Measurements from ENCODE around the gene DTYMK.

The DTYMK gene

GRCh38 chr2:241645915-241646645, 40.5 kb downstream of the DTYMK start:
- Histone ChIP-seq H3K36me3 (ENCODE audit: control insufficient read depth, insufficient read depth, low read length) (peaks cover 46% of the 10 kb centered on the region), H3K4me3 (ENCODE audit: extremely low read depth, insufficient read depth, low read length, poor library complexity, severe bottlenecking) (no peak overlapping the region), H3K4me1 (ENCODE audit: control insufficient read depth, insufficient read depth, low read length, poor library complexity, severe bottlenecking) (peaks cover 9% of the 10 kb centered on the region), H3K9me3 (ENCODE audit: control insufficient read depth, low read length) (no peaks in the 10 kb centered on the region), H3K27ac (ENCODE audit: low read depth, low read length, severe bottlenecking) (no peak overlapping the region)
- WGBS, 2 experiments (ENCODE audit: insufficient coverage in 2 of 2): 94 to 96% methylated on average over 13 to 14 of the region's 14 CpGs

- Histone ChIP-seq H3K36me3 (ENCODE audit: control insufficient read depth, insufficient read depth, low read length) (peaks cover 47% of the 10 kb centered on the region), H3K4me3 (ENCODE audit: extremely low read depth, insufficient read depth, low read length, poor library complexity, severe bottlenecking) (no peak overlapping the region), H3K4me1 (ENCODE audit: control insufficient read depth, insufficient read depth, low read length, poor library complexity, severe bottlenecking) (peaks cover 12% of the 10 kb centered on the region), H3K9me3 (ENCODE audit: control insufficient read depth, low read length) (no peaks in the 10 kb centered on the region), H3K27ac (ENCODE audit: low read depth, low read length, severe bottlenecking) (no peak overlapping the region)
- 94 to 97% methylated on average over 22 to 23 of the region's 26 CpGs for WGBS, 2 experiments (ENCODE audit: insufficient coverage in 2 of 2)
These were observed 41.3 kb downstream of the DTYMK start for GRCh38 chr2:241645056-241645914.

- H3K36me3 ChIP-seq (ENCODE audit: control insufficient read depth, insufficient read depth, low read length): peaks cover 61% of the 10 kb centered on the region
- no peak overlapping the region for H3K4me3 ChIP-seq (ENCODE audit: extremely low read depth, insufficient read depth, low read length, poor library complexity, severe bottlenecking)
- peaks cover 18% of the 10 kb centered on the region for H3K4me1 ChIP-seq (ENCODE audit: control insufficient read depth, insufficient read depth, low read length, poor library complexity, severe bottlenecking)
- peaks cover 14% of the 10 kb centered on the region for H3K9me3 ChIP-seq (ENCODE audit: control insufficient read depth, low read length)
- no peak overlapping the region for H3K27ac ChIP-seq (ENCODE audit: low read depth, low read length, severe bottlenecking)
- 88 to 100% methylated on average over 1 to 2 of the region's 2 CpGs for WGBS, 2 experiments (ENCODE audit: insufficient coverage in 2 of 2)
These were observed 45.0 kb downstream of the DTYMK start for GRCh38 chr2:241641631-241642030.

GRCh38 chr2:241640165-241640795, 46.3 kb downstream of the DTYMK start:
- Histone ChIP-seq H3K4me1 (ENCODE audit: control insufficient read depth, insufficient read depth, low read length, poor library complexity, severe bottlenecking) (peaks cover 13% of the 10 kb centered on the region), H3K4me3 (ENCODE audit: extremely low read depth, insufficient read depth, low read length, poor library complexity, severe bottlenecking) (no peak overlapping the region), H3K36me3 (ENCODE audit: control insufficient read depth, insufficient read depth, low read length) (peaks cover 51% of the 10 kb centered on the region), H3K27ac (ENCODE audit: low read depth, low read length, severe bottlenecking) (no peak overlapping the region), H3K9me3 (ENCODE audit: control insufficient read depth, low read length) (peaks cover 14% of the 10 kb centered on the region)
- WGBS, 2 experiments (ENCODE audit: insufficient coverage in 2 of 2): 92 to 95% methylated on average over 7 of the region's 8 CpGs

GRCh38 chr2:241639385-241639784, 47.2 kb downstream of the DTYMK start:
- H3K27ac ChIP-seq (ENCODE audit: low read depth, low read length, severe bottlenecking): no peak overlapping the region
- peaks cover 14% of the 10 kb centered on the region for H3K9me3 ChIP-seq (ENCODE audit: control insufficient read depth, low read length)
- WGBS, 2 experiments (ENCODE audit: insufficient coverage in 2 of 2): 98 to 100% methylated on average over 3 to 5 of the region's 7 CpGs
- H3K36me3 ChIP-seq (ENCODE audit: control insufficient read depth, insufficient read depth, low read length): peaks cover 52% of the 10 kb centered on the region
- no peak overlapping the region for H3K4me3 ChIP-seq (ENCODE audit: extremely low read depth, insufficient read depth, low read length, poor library complexity, severe bottlenecking)
- peaks cover 14% of the 10 kb centered on the region for H3K4me1 ChIP-seq (ENCODE audit: control insufficient read depth, insufficient read depth, low read length, poor library complexity, severe bottlenecking)

- peaks cover 51% of the 10 kb centered on the region for H3K36me3 ChIP-seq (ENCODE audit: control insufficient read depth, insufficient read depth, low read length)
- H3K9me3 ChIP-seq (ENCODE audit: control insufficient read depth, low read length): peaks cover 14% of the 10 kb centered on the region
- H3K27ac ChIP-seq (ENCODE audit: low read depth, low read length, severe bottlenecking): no peak overlapping the region
- H3K4me3 ChIP-seq (ENCODE audit: extremely low read depth, insufficient read depth, low read length, poor library complexity, severe bottlenecking): peak overlapping the region; percentile 75
- 98 to 100% methylated on average over 10 to 14 of the region's 14 CpGs for WGBS, 2 experiments (ENCODE audit: insufficient coverage in 2 of 2)
- H3K4me1 ChIP-seq (ENCODE audit: control insufficient read depth, insufficient read depth, low read length, poor library complexity, severe bottlenecking): peaks cover 14% of the 10 kb centered on the region
These were observed 47.7 kb downstream of the DTYMK start for GRCh38 chr2:241638940-241639339.

GRCh38 chr2:241637795-241638660, 48.6 kb downstream of the DTYMK start:
- Histone ChIP-seq H3K4me3 (ENCODE audit: extremely low read depth, insufficient read depth, low read length, poor library complexity, severe bottlenecking) (peak overlapping the region; percentile 75), H3K9me3 (ENCODE audit: control insufficient read depth, low read length) (peaks cover 14% of the 10 kb centered on the region), H3K36me3 (ENCODE audit: control insufficient read depth, insufficient read depth, low read length) (peaks cover 55% of the 10 kb centered on the region), H3K4me1 (ENCODE audit: control insufficient read depth, insufficient read depth, low read length, poor library complexity, severe bottlenecking) (peaks cover 14% of the 10 kb centered on the region), H3K27ac (ENCODE audit: low read depth, low read length, severe bottlenecking) (peak overlapping the region; percentile 96)
- WGBS, 2 experiments (ENCODE audit: insufficient coverage in 2 of 2): 1% methylated on average over 23 to 31 of the region's 67 CpGs

- Histone ChIP-seq H3K4me1 (ENCODE audit: control insufficient read depth, insufficient read depth, low read length, poor library complexity, severe bottlenecking) (peaks cover 14% of the 10 kb centered on the region), H3K27ac (ENCODE audit: low read depth, low read length, severe bottlenecking) (peak within 1 kb of the TSS; percentile 96), H3K4me3 (ENCODE audit: extremely low read depth, insufficient read depth, low read length, poor library complexity, severe bottlenecking) (peak within 1 kb of the TSS; percentile 75), H3K36me3 (ENCODE audit: control insufficient read depth, insufficient read depth, low read length) (peaks cover 57% of the 10 kb centered on the region), H3K9me3 (ENCODE audit: control insufficient read depth, low read length) (peaks cover 14% of the 10 kb centered on the region)
- WGBS, 2 experiments (ENCODE audit: insufficient coverage in 2 of 2): 0 to 1% methylated on average over 77 to 98 of the region's 123 CpGs
These were observed 49.4 kb downstream of the DTYMK start, which contains the start of the genes ATG4B and THAP4 for GRCh38 chr2:241637018-241637794. Gene ATG4B (plus strand): TSS chr2:241637693. CDS start chr2:241637715, 22 bp downstream. Gene THAP4 (minus strand): TSS chr2:241637158. CDS start chr2:241637017, 141 bp downstream.

GRCh38 chr2:241636182-241637017, 50.2 kb downstream of the DTYMK start:
- WGBS, 2 experiments (ENCODE audit: insufficient coverage in 2 of 2): 1% methylated on average over 72 to 91 of the region's 97 CpGs
- Histone ChIP-seq H3K4me3 (ENCODE audit: extremely low read depth, insufficient read depth, low read length, poor library complexity, severe bottlenecking) (peak overlapping the region; percentile 75), H3K36me3 (ENCODE audit: control insufficient read depth, insufficient read depth, low read length) (peaks cover 60% of the 10 kb centered on the region), H3K27ac (ENCODE audit: low read depth, low read length, severe bottlenecking) (peak overlapping the region; percentile 96), H3K9me3 (ENCODE audit: control insufficient read depth, low read length) (peaks cover 14% of the 10 kb centered on the region), H3K4me1 (ENCODE audit: control insufficient read depth, insufficient read depth, low read length, poor library complexity, severe bottlenecking) (peaks cover 14% of the 10 kb centered on the region)

Data from mesodermal cell (in vitro differentiated cells).